Stimulated activated CD8-positive, alpha-beta memory T cell treated with anti-CD3 and anti-CD28 coated beads, Interleukin-7, amount 100 ng/mL, for 1 hour (primary cell): ENCODE results near the gene SMLR1.
"Not testable (repeated sequence)": the region's sequence is repeated elsewhere in the genome, so short reads cannot be mapped to it uniquely, and the experiment has no call there.

Experiments
- DNase-seq, 2 donors: peaks; one replicate each; pipeline ENCODE4 v3.0.0-alpha.2; 2020; ENCODE audit warnings: low read depth in 2 of 2

Gene SMLR1

DNA sequence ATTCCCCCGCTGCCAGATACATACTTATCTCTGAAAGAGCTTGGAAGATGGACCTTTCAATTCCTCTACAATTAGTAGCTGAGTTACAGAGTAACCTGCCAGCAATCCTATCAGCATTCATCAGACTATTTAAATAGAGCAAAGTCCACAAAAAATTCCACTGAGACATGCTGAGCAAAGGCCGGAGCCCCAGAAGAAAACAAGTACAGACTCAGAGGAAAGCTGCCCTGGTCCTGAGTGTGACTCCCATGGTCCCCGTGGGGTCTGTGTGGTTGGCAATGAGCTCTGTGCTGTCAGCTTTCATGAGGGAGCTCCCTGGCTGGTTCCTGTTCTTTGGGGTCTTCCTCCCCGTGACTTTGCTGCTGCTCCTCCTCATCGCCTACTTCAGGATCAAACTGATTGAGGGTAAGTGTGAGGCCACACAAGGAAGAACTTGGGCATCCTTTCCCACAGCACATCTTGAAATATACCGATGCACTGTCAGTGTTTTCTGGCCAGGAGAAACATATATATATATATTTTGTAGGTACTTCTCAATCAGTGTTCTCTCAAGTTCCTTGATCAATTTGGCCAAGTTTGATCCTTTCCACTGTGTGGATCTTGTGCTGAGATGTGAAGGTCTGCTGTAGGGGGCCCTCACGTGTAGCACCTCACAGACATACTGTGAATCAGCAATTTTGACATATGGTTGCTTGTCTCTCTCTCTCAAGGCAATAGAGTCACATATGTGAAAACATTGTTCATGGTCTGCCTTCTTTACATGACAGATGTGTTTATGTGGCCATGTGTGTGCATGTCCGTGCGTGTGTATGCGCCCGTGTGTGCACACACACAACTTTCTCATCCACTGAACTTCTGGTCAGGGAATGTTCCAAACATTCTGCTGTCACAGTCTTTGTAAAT is at the start of gene SMLR1:
TSS of gene SMLR1 (plus strand) at position 160 of the 903 bp plus-strand sequence. CDS start at position 168, 8 bp downstream.
- DNase-seq = no peak

DNA sequence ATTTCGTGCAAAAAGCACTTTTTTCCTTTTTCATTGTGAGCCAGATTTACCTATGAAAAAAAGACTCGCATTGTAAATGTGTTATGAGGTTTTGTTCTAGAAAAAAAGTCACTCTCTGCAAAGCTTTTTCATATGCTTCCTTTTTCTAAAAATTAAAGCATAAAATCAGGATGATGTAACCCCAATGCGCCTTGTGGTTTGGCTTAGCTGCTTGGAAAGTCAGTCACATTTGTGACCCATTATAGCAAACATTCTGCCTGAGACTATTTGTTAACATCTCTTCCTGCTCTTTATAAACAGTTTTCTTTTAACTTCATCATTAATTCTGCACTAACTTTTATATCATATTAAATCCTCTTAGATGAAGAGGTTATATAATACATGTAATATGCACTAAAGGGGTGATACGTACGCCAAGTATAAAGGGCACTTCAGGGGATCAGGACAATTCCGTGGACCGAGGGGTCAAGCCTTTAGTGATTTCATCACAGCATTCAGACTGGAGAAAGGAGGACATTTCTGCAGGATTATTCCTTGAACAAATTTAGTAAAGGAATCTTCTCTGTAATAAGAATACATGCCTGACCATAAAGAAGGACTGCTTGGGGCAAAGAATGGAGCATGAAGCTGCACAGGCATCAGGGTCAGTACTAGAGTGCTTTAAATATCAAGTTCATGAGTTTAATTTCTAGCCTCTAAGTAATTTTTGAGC is 48.1 kb upstream of the SMLR1 start:
- DNase-seq = no peak

DNA sequence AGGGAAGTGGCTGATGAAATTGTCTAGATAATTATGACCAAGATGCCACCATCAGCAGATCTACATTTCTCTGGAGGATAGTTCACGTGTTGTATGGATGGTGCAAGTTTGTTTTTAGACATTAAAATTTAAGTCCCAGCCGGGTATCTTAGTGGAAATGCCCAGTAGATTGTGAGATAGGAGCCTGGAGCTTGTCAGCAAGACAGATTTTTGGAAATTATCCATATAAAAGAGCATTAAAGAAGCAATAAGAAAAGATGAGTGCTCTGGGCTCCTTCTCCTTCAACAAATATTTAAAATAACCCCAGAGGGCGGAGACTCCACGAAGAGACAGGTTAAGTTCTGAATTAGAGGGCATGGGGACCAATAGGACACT is 47.6 kb upstream of the SMLR1 start:
- no peak for DNase-seq

DNA sequence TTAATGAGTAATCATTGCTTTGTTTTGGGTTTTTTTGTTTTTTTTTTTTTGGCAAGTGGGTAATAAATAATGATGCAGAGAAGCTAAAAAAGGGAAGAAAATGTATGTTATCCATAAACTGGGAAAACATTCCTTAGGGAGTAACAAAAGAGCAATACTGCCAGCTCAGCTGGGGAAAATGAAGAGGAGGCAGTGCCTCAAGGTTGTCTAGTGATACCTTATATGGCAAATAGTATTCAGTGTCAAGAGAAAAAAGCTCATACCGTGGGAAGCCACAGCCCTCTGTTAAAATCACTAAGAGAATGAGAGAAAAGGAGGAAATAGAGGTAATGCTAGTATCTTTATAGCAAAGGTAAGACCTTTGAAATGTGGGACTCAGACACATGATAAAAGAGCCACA is 47.1 kb upstream of the SMLR1 start:
- no peak for DNase-seq

DNA sequence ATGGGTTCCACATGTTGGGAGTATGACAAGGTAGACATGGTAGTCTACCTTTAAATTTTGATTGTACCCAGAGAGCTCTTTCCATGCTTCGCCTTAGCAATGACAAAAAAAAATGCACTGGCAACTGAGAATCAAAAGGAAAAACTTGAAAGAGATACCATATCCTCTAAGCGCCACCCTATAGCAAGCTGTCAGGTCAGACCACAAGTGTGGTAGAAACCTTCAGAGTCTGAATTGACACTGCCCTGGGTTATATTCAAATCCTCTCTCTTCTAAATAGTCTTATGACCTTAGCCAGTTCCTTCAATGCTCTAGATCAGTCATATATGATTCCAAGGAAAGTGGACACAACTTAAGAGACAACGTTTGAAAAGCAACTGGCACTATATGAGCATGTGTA is 45.6 kb upstream of the SMLR1 start:
- DNase-seq = no peak

DNA sequence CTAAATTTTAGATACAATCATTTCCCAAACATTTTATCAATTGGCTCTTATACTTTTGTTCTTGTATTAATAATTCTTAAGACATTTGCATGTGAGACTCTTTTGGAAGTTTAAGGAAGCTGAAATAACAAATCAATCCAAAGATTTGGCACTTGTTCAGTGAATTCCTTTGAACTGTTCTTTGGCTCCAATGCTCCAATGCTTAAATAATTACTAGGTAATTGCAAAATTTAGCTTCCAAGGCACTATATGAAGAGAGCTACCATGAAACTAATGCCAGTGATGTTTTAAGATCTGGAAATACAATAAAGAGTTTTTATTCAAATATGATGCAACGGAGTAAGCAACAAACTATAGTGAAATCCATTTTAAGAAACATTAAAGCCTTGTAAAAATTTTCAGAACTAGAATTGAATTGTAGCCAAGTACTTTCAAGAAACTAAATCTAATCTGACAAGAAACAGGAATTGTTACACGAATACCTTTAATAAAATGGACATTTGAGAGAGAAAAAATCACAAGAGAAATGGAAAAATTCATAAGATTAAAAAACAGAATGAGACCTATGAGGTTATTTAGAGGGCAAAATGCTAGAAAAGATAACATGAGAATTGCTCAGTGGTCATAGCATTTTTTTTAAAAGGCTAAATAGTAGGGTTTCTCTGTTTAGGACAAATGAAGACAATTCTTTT is 43.6 kb upstream of the SMLR1 start:
- no peak for DNase-seq

DNA sequence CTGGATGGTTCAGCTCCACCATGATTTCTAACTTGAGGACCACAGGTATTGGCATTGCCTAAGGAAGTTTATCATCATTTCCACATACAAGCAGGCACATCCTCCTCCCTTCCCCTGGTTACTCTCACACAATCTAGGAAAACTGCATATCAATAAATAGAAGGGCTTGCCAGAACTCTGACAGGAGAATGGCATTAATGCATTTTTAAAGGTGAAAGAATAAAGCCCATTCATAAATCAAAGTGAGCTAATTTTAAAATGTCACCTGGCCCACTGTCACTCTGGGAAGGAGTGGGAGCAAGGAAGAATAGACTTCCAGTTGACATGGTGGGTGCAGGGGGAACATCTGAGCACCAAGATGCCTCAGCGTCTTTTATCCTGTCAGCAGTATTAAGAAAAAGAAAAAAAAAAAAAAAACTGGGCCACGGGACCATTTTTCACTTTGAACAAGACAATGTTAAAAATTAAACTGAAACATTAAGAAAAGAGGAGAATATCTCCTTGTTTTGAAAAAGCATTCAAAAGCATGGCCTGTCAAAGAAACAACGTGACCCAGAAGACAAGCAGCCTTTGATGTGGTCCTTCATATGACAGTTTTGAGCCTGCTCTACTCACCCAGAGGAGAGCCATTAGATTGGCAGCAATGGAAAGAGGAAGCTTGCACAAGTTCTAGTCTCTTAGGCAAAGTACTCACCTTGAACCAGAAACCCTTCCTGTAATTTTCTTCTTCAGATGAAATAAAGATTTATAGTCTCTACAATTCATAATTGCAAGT is 39.3 kb upstream of the SMLR1 start:
- DNase-seq = no peak

DNA sequence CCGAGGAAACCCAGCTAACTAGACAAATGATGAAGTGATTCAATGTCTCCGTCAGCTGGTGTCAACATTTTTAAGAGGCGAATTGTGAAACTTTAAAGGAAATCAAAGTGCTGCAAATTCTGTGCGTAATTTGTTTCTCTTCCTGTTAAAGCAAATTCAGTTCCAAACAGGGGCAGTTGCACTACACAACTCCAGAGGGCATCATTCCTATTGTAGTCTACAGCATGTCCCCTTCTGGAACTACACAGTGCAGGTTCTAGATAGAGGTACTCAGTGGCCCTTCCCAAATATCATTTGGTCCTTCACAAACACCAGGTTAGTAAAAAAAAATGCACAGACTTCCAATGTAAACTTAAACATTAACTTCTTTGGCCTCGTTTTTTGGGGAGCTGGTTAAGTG is 38.3 kb upstream of the SMLR1 start:
- DNase-seq = no peak

DNA sequence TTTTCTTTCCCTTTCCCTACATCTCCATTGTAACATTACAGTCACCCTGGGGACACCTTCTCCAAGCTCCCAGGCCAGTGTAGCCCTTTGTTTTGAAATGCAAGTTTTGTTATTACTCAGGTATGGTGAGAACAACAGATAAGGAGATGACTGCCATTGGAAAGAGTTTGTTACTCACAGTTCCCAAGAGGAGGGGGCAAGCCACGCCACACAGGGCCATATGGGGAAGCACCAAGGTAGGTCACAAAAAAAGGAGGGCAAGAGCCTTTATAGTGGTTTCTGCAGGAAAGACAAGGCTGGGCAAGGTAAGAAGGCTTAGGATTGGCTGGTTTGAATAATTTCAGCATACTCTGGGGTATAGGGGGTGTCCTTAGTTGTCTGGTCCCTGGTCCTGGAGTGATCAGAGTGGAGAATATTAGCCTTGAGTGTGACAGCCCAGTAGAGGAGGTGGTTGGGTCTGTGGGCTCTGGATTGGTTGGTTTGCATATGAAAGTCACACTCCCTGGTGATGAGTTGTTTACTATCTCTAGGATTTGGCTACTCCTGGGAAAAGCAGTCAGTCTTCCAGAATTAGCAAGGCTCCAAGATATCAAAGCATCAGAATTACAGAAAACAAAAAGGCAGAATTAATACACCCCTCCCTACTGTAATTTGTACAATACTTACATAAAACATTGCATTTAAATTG is 33.1 kb upstream of the SMLR1 start:
- no peak for DNase-seq

DNA sequence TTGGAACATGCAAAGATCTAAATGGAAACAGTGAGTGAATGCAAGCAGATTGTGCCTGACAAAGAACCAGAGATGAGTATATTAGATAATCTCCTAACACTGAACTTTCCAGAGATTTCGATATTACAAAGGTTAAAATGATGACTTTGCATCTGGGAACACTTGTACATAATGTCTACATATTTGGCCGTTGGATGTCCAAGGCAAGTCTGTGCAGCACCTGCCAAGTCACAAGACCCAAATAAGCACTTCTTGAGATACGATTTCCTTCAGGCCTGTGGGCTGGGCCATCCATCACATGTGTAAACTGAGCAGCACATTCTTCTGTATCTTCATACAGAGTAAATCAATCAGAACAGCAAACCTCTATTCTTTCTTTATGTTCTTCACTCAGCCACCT is 32.5 kb upstream of the SMLR1 start:
- no peak for DNase-seq

DNA sequence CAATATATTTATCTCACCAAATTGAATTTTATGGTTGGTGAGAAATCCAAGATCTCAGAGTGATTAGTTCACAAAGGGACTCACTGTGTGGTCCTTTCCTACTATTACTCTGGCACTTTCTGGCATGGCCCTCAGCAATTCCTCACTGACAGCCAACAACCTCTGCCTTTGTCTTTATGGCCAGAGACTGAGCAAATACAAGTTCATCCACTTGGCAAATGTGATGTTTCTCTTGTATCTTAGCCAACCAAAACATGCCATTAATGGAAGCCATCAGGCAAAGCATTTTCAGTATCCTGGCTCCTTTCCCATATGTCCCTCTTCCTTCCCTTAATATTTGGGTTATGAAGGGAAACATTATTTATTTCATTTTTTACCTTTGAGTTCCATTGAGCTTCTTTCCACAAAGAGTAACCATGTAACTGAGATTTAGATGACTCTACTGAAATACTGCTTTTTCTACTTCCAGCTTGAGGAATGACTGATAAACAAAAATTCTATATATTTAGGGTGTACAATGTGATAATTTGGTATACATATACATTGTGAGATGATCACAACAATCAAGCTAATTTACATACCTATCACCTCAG is 30.8 kb upstream of the SMLR1 start:
- no peak for DNase-seq

DNA sequence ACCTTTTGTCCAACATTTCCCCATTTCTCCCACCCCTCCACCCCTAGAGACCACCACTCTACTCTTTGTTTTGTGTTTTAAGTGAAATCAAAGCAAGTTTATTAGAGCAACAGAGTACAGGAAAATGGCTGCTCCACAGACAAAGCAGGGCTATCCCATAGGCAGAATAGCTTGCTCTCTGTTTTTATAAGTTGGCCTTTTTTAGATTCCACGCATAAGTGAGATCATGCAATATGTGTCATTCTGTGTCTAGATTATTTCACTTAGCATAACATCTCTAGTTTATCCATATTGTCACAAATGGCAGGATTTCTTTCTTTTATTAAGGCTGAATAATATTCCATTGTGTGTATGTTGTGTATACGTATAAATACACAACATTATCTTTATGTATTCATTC is 30.1 kb upstream of the SMLR1 start:
- DNase-seq = no peak

DNA sequence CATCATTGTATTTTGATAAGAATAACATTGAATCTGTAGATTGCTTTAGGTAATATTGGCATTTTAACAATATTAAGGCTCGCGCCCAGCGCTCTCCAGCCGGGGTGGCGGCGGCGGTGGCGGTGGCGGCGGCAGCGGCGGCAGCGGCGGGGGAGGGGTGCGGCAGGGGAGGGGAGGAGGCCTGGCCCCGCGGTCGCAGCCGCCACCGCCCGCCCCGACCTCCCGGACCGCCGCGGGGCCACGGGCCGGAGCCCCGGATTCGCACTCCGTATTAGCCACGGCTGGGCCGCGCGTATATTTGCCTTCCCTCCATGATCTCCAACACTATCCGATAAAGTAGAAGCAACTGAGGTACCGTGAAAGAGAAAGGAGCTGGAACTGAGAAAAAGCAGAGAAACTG is 25.8 kb upstream of the SMLR1 start:
- DNase-seq = not testable (repeated sequence)

DNA sequence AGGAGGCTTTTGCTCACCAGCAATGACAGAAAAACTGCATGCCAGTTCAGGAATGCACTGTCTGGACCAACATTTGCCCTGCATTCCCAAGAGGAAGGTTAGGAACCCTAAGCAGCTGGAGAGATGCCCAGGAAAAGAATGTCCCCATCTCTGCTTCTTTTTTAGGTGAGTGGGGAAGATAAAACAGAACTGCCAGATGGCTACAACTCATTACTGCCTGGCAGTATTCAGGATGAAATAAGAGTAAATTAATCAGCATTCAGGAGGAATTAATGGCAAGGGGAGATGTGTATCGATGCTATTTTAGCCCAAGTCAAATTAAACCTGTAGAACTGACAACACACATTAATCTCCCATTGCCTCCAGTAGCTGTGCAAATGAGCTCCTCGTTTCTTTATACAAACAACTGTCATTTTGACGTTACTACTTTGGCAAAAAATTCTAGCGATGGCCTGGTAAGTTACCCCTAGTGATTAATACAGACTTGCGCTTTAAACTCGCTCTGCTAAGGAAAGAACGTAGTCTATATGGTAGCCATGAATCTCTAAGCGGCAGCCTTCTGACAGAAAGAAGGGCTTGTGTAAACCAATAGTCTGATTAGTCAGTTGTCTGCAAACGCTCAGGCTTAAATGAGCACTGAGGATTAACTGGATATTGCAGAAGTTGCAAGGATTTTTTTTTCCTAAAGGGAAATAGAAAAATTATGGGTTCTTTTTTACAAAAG is 16.7 kb upstream of the SMLR1 start:
- DNase-seq = no peak

DNA sequence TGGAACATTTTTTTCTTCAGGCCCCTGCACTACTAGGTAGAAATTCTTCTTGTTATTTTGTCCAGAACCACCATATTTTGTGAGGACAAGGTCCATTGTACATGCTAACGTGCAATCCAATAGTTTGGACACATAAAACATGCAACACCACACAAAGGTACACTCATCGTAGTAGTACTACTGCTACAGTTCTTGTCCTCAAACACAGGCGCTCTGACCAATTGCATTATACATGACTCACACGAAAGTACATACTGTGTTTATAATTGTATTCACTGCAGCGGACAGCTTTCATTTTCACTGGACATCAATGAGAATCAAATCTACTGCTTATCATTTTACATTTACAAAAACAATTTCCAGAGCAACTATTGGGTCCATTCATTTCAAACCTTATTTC is 15.3 kb upstream of the SMLR1 start:
- no peak for DNase-seq

DNA sequence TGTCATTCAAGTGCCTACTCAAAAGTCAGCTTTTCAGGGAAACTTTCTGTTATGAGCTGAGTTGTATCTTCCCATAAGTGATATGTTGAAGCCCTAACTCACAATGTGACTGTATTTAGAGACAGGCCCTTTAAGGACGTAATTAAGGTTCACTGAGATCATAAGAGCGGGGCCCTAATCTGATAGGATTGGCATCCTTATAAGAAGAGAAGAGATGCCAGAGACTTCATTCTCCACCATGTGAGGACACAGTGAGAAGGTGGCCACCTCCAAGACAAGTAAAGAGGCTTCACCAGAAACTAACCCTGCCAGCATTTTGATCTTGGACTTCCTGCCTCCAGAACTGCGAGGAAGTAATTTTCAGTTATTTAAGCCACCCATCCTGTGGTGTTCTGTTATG is 12.7 kb upstream of the SMLR1 start:
- no peak for DNase-seq

DNA sequence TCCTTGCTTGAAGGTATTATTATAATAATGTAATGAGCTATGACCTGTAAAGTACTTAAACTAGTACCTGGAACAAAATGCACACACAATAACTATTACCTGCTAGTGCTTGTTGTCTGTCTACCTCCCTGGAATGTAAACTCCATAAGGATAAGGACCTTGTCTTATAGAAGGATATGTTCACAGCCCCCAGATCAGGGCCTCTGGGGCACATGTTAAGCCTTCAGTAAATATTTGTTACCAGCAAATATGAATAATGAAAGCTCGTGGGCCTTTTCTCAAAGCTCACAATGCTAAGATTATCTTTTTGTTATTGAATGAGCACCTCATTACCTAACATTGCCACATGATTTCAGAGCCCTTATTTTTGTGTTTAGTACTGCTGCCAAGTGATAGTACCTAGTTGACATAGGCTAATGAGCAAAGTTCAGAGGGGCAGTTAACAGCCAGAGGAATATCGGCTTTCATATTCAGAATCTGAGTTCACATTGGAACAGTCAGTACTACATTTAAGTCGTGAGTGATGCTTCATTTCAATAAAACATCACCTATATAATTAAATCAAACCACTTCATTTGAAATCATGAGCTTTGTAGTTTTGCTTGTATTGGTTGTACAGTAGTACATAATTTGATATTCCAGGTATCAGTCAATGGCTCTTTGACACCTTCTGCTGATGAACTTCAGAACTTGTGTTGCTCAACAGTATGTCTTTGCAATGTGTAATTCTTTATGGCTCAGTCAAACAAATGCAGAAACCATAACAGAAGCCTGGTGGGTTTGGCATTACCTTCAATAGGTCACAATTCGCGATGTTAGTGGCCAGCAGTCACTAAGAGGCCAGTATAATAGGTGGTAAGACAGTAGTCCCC is 11.8 kb upstream of the SMLR1 start:
- DNase-seq = no peak

DNA sequence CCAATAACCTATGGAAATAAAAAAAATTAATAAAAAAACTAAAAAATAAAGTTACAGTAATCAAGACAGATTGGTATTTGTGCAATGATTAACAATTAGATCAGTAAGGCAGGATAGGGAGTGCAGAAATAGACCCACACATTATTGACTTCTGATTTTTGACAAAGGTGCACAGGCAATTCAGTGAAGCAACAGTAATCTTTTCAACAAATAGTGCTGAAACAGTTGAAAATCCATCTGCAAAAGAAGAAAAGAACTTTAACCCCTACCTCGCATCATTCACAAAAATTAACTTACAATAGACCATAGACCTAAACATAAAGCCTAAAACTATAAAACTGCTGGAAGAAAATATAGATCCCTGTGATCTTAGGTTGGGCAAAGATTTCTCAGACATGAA is 4.5 kb upstream of the SMLR1 start:
- DNase-seq = no peak

DNA sequence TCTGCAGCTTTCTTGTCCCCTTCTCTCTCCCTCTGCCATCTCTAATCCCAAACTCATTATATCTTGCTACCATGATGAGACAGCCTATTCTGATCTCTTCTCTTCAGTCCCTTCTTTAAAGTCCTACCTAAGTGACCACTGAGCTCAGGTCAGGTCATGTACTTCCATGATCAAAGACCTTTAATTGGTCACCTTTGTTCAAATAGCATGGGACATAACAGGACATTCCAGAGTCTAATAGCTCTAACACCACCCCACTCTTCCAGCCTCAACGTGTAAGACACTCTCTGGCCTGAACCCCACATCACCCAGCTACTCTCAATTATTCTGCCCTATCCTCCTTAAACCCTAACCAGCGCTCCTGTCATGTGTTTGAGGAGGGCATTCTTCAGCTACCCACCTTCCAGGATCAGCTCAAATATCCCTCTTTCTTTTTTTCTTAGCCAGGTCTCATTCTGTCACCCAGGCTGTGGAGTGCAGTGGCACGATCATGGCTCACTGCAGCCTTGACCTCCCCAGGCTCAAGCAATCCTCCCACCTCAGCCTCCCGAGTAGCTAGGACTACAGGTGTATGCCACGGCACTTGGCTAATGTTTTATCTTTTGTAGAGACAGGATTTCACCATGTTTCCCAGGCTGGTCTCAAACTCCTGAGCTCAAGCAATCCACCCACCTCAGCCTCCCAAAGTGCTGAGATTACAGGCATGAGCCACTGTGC is 2.1 kb upstream of the SMLR1 start:
- no peak for DNase-seq
